Measurements from ENCODE around the gene KIAA1217. TPM values are rescaled to one million over a fixed set of nuclear protein-coding genes. Genes with fewer than 3 reads are reported as not detected.
A peak's percentile ranks its signal among the peaks of the same experiment; 100 is the strongest.

KIAA1217 gene
- total RNA-seq, 4 donors from 2014 or later: 67.3 to 104 (median 89.8) TPM

GRCh38 chr10:24467605-24468004 is 258.7 kb downstream of the KIAA1217 start:
- peaks cover 42 to 52% of the 10 kb centered on the region in 2 donors for H3K4me1 ChIP-seq
- intact Hi-C loops (cut with DNase I): no loop called here
- H3K27me3 ChIP-seq: no peaks in the 10 kb centered on the region
- no peaks in the 10 kb centered on the region for H3K9me3 ChIP-seq
- H3K36me3 ChIP-seq: no peaks in the 10 kb centered on the region
- no peak for DNase-seq
- H3K27ac ChIP-seq: peak overlapping the region in 2 of 3 donors; percentile 87 to 92
- TF ChIP-seq POLR2A (IDR thresholded peaks at IDR 0.05): no peak
- TF ChIP-seq CTCF (IDR thresholded peaks at IDR 0.05): no peak
- 86 to 91% methylated on average over 2 of the region's 2 CpGs for WGBS, 2 donors
- no peak overlapping the region for H3K4me3 ChIP-seq (replicated peaks in 1 of 3)

GRCh38 chr10:24468281-24468751 is 259.4 kb downstream of the KIAA1217 start:
- TF ChIP-seq POLR2A (IDR thresholded peaks at IDR 0.05) (no peak), CTCF (IDR thresholded peaks at IDR 0.05) (no peak)
- WGBS, 2 donors: 70 to 75% methylated on average over 6 of the region's 6 CpGs
- DNase-seq: no peak
- Histone ChIP-seq H3K4me1 (peaks cover 37 to 45% of the 10 kb centered on the region in 2 donors), H3K27ac (peak overlapping the region in 2 of 3 donors; percentile 48 to 87), H3K36me3 (peaks cover 0 to under 1% of the 10 kb centered on the region in 2 donors), H3K27me3 (no peaks in the 10 kb centered on the region), H3K9me3 (no peaks in the 10 kb centered on the region), H3K4me3 (replicated peaks in 1 of 3) (no peak overlapping the region)
- intact Hi-C loops (cut with DNase I): no loop called here

- H3K27me3 ChIP-seq: no peaks in the 10 kb centered on the region
- 83 to 89% methylated on average over 8 of the region's 8 CpGs for WGBS, 2 donors
- DNase-seq: no peak
- peak overlapping the region in 2 of 3 donors; percentile 18 to 35 for H3K27ac ChIP-seq
- peaks cover 20 to 28% of the 10 kb centered on the region in 2 donors for H3K4me1 ChIP-seq
- intact Hi-C loops (cut with DNase I): no loop called here
- no peak for TF ChIP-seq CTCF (IDR thresholded peaks at IDR 0.05)
- no peak for TF ChIP-seq POLR2A (IDR thresholded peaks at IDR 0.05)
- no peak overlapping the region for H3K4me3 ChIP-seq (replicated peaks in 1 of 3)
- H3K36me3 ChIP-seq: peaks cover 0 to 7% of the 10 kb centered on the region in 2 donors
- H3K9me3 ChIP-seq: no peaks in the 10 kb centered on the region
These were observed 261.1 kb downstream of the KIAA1217 start for GRCh38 chr10:24469993-24470392.

- H3K36me3 ChIP-seq: peaks cover 0 to 7% of the 10 kb centered on the region in 2 donors
- no peaks in the 10 kb centered on the region for H3K27me3 ChIP-seq
- TF ChIP-seq CTCF (IDR thresholded peaks at IDR 0.05): no peak
- no peak for TF ChIP-seq POLR2A (IDR thresholded peaks at IDR 0.05)
- H3K4me1 ChIP-seq: peaks cover 14 to 16% of the 10 kb centered on the region in 2 donors
- intact Hi-C loops (cut with DNase I): no loop called here
- no peak overlapping the region for H3K4me3 ChIP-seq (replicated peaks in 1 of 3)
- peak overlapping the region in 1 of 3 donors; percentile 46 for H3K27ac ChIP-seq
- no peaks in the 10 kb centered on the region for H3K9me3 ChIP-seq
- DNase-seq: no peak
- 80 to 97% methylated on average over 3 of the region's 3 CpGs for WGBS, 2 donors
These were observed 266.7 kb downstream of the KIAA1217 start for GRCh38 chr10:24475598-24475997.

- Histone ChIP-seq H3K27me3 (no peaks in the 10 kb centered on the region), H3K4me1 (peaks cover 14 to 19% of the 10 kb centered on the region in 2 donors), H3K4me3 (replicated peaks in 1 of 3) (no peak overlapping the region), H3K27ac (peak overlapping the region in 2 of 3 donors; percentile 37 to 52), H3K9me3 (no peaks in the 10 kb centered on the region), H3K36me3 (peaks cover 0 to 7% of the 10 kb centered on the region in 2 donors)
- 96 to 100% methylated on average over 2 of the region's 2 CpGs for WGBS, 2 donors
- intact Hi-C loops (cut with DNase I): no loop called here
- TF ChIP-seq POLR2A (IDR thresholded peaks at IDR 0.05): no peak
- TF ChIP-seq CTCF (IDR thresholded peaks at IDR 0.05): no peak
- no peak for DNase-seq
These were observed 268.2 kb downstream of the KIAA1217 start for GRCh38 chr10:24476913-24477701.

Data from thyroid gland (tissue), 4 donors.